Esophagus squamous epithelium (tissue), 4 donors: Measurements from ENCODE around the gene DBNDD1.
"Not testable (repeated sequence)": the region's sequence is repeated elsewhere in the genome, so short reads cannot be mapped to it uniquely, and the experiment has no call there.

ENCODE experiments used
- CTCF ChIP-seq, 6 experiments: fragments of 450-650 bp in 4 of 6; fragments of 200-600 bp in 2 of 6; sonication (generic) in 2 of 6; IDR thresholded peaks; one replicate each; pipeline ENCODE4 v1.5.1; 2016 to 2019; ENCODE audit warnings: antibody characterized with exemption in 6 of 6, mild to moderate bottlenecking in 4 of 6, moderate library complexity in 4 of 6
- POLR2A ChIP-seq, 4 donors: fragments of 450-650 bp; IDR thresholded peaks; one replicate each; pipeline ENCODE4 v1.6.1; 2017; ENCODE audit warnings: antibody characterized with exemption in 4 of 4, mild to moderate bottlenecking in 4 of 4, moderate library complexity in 3 of 4

GRCh38 chr16:89968074-89968473, 51.2 kb downstream of the DBNDD1 start:
- not testable (repeated sequence) for TF ChIP-seq CTCF, POLR2A (IDR thresholded peaks at IDR 0.05)
